B cell (primary cell): ENCODE measurements around the gene PHRF1. TPM values are rescaled to one million over a fixed set of nuclear protein-coding genes. Genes with fewer than 3 reads are reported as not detected.
A peak's percentile ranks its signal among the peaks of the same experiment; 100 is the strongest.

Experiments
- ATAC-seq: fragments of 200-7000 bp; cut with Tn5 transposase; one replicate; pipeline ENCODE4 v1.10.0; 2021; ENCODE audit warnings: low read depth, mild to moderate bottlenecking, moderate number of reproducible peaks, moderate library complexity
- CTCF ChIA-PET: fragments of 350-600 bp; sonication (Branson Sonifier 250); formaldehyde crosslinking; loops from one replicate; lab custom pipeline; 2021; ENCODE audit warnings: antibody characterized with exemption, inconsistent platforms; lab: Charles Lee
- POLR2A ChIA-PET: fragments of 350-600 bp; sonication (Branson Sonifier 250); formaldehyde crosslinking; loops from one replicate; lab custom pipeline; 2021; ENCODE audit warnings: antibody characterized with exemption; lab: Charles Lee
- DNase-seq: peaks from one replicate; pipeline ENCODE4 v3.0.0; 2013
- H2AFZ ChIP-seq: 2 replicates; pipeline ENCODE4 v1.6.1; 2012; ENCODE audit warnings: mild to moderate bottlenecking, low read depth, low read length; ENCODE audit not compliant: insufficient read depth, poor library complexity, severe bottlenecking
- H3K27ac ChIP-seq, 2 donors: 1 replicate in 1 of 2; 2 replicates in 1 of 2; pipeline ENCODE4 v1.5.1; 2012 to 2013; ENCODE audit warnings: low read length in 2 of 2, mild to moderate bottlenecking in 2 of 2, moderate library complexity in 1 of 2
- H3K27me3 ChIP-seq, 4 experiments: fragments of 200-600 bp in 1 of 4; sonication (generic) in 1 of 4; replicated peaks in 1 of 4; 1 replicate in 2 of 4; 2 replicates in 2 of 4; pipeline versions ENCODE4 v1.6.1 to v1.7.0; 2013 to 2016; ENCODE audit warnings: low read length in 3 of 4, mild to moderate bottlenecking in 2 of 4, mixed read lengths in 1 of 4, moderate library complexity in 1 of 4; ENCODE audit not compliant: insufficient read depth in 4 of 4, control insufficient read depth in 3 of 4; ENCODE audit errors: control extremely low read depth in 1 of 4
- H3K36me3 ChIP-seq, 2 experiments: replicated peaks in 1 of 2; 1 replicate in 1 of 2; 2 replicates in 1 of 2; pipeline versions ENCODE4 v1.6.1 to v1.7.1; 2013; ENCODE audit warnings: low read length in 1 of 2; ENCODE audit not compliant: insufficient read depth in 2 of 2, control insufficient read depth in 1 of 2; ENCODE audit errors: control extremely low read depth in 1 of 2, extremely low read depth in 1 of 2
- H3K4me1 ChIP-seq, 2 donors: fragments of 200-600 bp in 1 of 2; sonication (generic) in 1 of 2; 1 replicate in 1 of 2; 2 replicates in 1 of 2; pipeline versions ENCODE4 v1.5.1 to v1.6.1; 2013 to 2017; ENCODE audit warnings: low read length in 2 of 2; ENCODE audit not compliant: control insufficient read depth in 2 of 2, insufficient read depth in 2 of 2
- H3K4me2 ChIP-seq: replicated peaks from 2 replicates; pipeline ENCODE3; 2012; ENCODE audit warnings: mild to moderate bottlenecking, low read depth, low read length; ENCODE audit not compliant: poor library complexity, severe bottlenecking
- H3K4me3 ChIP-seq, 5 experiments: fragments of 200-600 bp in 1 of 5; sonication (generic) in 1 of 5; 1 replicate in 3 of 5; 2 replicates in 2 of 5; pipeline versions ENCODE4 v1.5.1 to v1.7.0; 2011 to 2016; ENCODE audit warnings: low read length in 4 of 5, mild to moderate bottlenecking in 4 of 5, low read depth in 2 of 5, control low read depth in 1 of 5, moderate library complexity in 1 of 5; ENCODE audit not compliant: insufficient read depth in 1 of 5; ENCODE audit errors: control extremely low read depth in 1 of 5, extremely low read depth in 1 of 5
- H3K79me2 ChIP-seq: fragments of 200-600 bp; sonication (generic); one replicate; pipeline ENCODE4 v1.6.0; 2016; ENCODE audit warnings: low read length; ENCODE audit not compliant: control insufficient read depth, insufficient read depth
- H3K9ac ChIP-seq: fragments of 200-600 bp; sonication (generic); 2 replicates; pipeline ENCODE4 v1.6.1; 2017; ENCODE audit warnings: mild to moderate bottlenecking, low read length, moderate library complexity
- H3K9me3 ChIP-seq, 3 donors: one replicate each; pipeline versions ENCODE4 v1.6.1 to v1.7.1; 2013; ENCODE audit warnings: low read length in 2 of 3; ENCODE audit not compliant: control insufficient read depth in 2 of 3, insufficient read depth in 1 of 3; ENCODE audit errors: control extremely low read depth in 1 of 3
- H4K20me1 ChIP-seq: 2 replicates; pipeline ENCODE4 v1.6.0; 2012; ENCODE audit warnings: mild to moderate bottlenecking, low read length; ENCODE audit not compliant: insufficient read depth, control insufficient read depth, poor library complexity, severe bottlenecking
- H3K27ac Mint-ChIP-seq: one replicate; pipeline ENCODE4 v1.8.0; 2021; ENCODE audit warnings: mixed read lengths
- H3K27me3 Mint-ChIP-seq: one replicate; pipeline ENCODE4 v1.8.0; 2021; ENCODE audit warnings: mixed read lengths
- H3K4me1 Mint-ChIP-seq: one replicate; pipeline ENCODE4 v1.8.0; 2021; ENCODE audit warnings: mixed read lengths
- H3K4me3 Mint-ChIP-seq: one replicate; pipeline ENCODE4 v1.8.0; 2021; ENCODE audit warnings: mixed read lengths
- H3K9me3 Mint-ChIP-seq: one replicate; pipeline ENCODE4 v1.8.0; 2022; ENCODE audit warnings: mixed read lengths; ENCODE audit not compliant: insufficient read depth
- EZH2 ChIP-seq: IDR thresholded peaks from 2 replicates; pipeline ENCODE4 v1.6.1; 2012; ENCODE audit warnings: borderline replicate concordance, low read depth, mild to moderate bottlenecking, moderate library complexity, low read length; ENCODE audit not compliant: insufficient read depth, poor library complexity, severe bottlenecking
- WGBS: methylation state at CpG from one replicate; pipeline ENCODE4 v1.1.5; 2013; ENCODE audit warnings: missing lambda C conversion rate; ENCODE audit not compliant: insufficient coverage; 5-methylcytosine and 5-hydroxymethylcytosine counted together
- intact Hi-C: fragments of 100-400 bp; cut with micrococcal nuclease; formaldehyde crosslinking; loops from one replicate; pipeline ENCODE4 v1.10.0; 2022
- polyA plus RNA-seq: library from polyadenylated mRNA; depleted of rRNA; stranded (reverse); fragments of >200 nt; gene quantifications from 2 replicates; pipeline ENCODE4 v1.2.3, GENCODE V29; 2012
- total RNA-seq, 2 donors: library from RNA; stranded (reverse); fragments of 120-200 nt in 1 of 2; gene quantifications; 1 replicate in 1 of 2; 2 replicates in 1 of 2; pipeline versions ENCODE4 v1.2.3 to v1.2.4, GENCODE V29; 2013 to 2022
- TF ChIP-seq, protein P1 (sequence below): fragments of 200-600 bp; IDR thresholded peaks from one replicate; pipeline ENCODE4 v1.8.0; 2022; ENCODE audit warnings: antibody characterized with exemption, mild to moderate bottlenecking

PHRF1 gene
- total and polyA plus RNA-seq, 2 donors (not counting 1 experiment from before 2014, with no cell fraction given), result 22.3 to 57.9 TPM

DNA sequence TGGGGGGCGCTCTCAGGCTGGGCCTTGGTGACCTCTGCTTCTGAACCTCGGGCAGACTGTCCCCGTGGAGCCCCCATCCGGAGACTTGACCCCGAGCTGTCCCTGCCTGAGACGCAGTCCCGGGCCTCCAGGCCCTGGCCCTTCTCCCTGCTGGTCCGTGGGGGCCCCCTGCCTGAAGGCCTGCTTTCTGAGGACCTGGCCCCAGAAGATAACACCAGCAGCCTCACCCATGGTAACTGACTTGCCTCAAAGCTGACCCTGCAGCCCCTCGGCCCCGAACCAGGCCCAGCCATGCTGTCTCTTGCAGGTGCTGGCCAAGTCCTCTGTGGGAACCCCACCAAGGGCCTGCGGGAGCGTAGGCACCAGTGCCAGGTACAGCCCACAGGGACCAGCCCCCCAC, 24.7 kb upstream of the PHRF1 start:
- Histone ChIP-seq H3K27ac (no peak overlapping the region), H3K4me3 (no peak overlapping the region), H3K9ac (no peak overlapping the region), H4K20me1 (peaks cover 11% of the 10 kb centered on the region), H3K36me3 (peaks cover 0 to 7% of the 10 kb centered on the region in 2 experiments), H2AFZ (no peak overlapping the region), H3K4me1 (peaks cover 12 to 22% of the 10 kb centered on the region in 2 donors), H3K27me3 (peaks cover 0 to 10% (median 3%) of the 10 kb centered on the region in 4 experiments), H3K4me2 (no peak overlapping the region), H3K79me2 (no peaks in the 10 kb centered on the region), H3K9me3 (no peaks in the 10 kb centered on the region)
- 95% methylated on average over 12 of the region's 12 CpGs for WGBS
- intact Hi-C loops, result no loop called here
- no peak for DNase-seq
- CTCF ChIA-PET, result interaction anchor here (1.0 kb wide), 1 partner anchor 172 kb away, joined by 6 read pairs; no protein-coding TSS in a partner anchor
- ATAC-seq, result no peak
- no peak for TF ChIP-seq EZH2
- TF ChIP-seq, protein P1, sequence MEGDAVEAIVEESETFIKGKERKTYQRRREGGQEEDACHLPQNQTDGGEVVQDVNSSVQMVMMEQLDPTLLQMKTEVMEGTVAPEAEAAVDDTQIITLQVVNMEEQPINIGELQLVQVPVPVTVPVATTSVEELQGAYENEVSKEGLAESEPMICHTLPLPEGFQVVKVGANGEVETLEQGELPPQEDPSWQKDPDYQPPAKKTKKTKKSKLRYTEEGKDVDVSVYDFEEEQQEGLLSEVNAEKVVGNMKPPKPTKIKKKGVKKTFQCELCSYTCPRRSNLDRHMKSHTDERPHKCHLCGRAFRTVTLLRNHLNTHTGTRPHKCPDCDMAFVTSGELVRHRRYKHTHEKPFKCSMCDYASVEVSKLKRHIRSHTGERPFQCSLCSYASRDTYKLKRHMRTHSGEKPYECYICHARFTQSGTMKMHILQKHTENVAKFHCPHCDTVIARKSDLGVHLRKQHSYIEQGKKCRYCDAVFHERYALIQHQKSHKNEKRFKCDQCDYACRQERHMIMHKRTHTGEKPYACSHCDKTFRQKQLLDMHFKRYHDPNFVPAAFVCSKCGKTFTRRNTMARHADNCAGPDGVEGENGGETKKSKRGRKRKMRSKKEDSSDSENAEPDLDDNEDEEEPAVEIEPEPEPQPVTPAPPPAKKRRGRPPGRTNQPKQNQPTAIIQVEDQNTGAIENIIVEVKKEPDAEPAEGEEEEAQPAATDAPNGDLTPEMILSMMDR, result no peak
- no peaks in the 10 kb centered on the region for H3K27me3 Mint-ChIP-seq
- H3K4me1 Mint-ChIP-seq, result peaks cover 12% of the 10 kb centered on the region
- no peak overlapping the region for H3K27ac Mint-ChIP-seq
- no peak overlapping the region for H3K4me3 Mint-ChIP-seq
- no peaks in the 10 kb centered on the region for H3K9me3 Mint-ChIP-seq
- POLR2A ChIA-PET, result interaction anchor here (0.6 kb wide), 1 partner anchor 13 kb away, joined by 7 read pairs; no protein-coding TSS in a partner anchor

DNA sequence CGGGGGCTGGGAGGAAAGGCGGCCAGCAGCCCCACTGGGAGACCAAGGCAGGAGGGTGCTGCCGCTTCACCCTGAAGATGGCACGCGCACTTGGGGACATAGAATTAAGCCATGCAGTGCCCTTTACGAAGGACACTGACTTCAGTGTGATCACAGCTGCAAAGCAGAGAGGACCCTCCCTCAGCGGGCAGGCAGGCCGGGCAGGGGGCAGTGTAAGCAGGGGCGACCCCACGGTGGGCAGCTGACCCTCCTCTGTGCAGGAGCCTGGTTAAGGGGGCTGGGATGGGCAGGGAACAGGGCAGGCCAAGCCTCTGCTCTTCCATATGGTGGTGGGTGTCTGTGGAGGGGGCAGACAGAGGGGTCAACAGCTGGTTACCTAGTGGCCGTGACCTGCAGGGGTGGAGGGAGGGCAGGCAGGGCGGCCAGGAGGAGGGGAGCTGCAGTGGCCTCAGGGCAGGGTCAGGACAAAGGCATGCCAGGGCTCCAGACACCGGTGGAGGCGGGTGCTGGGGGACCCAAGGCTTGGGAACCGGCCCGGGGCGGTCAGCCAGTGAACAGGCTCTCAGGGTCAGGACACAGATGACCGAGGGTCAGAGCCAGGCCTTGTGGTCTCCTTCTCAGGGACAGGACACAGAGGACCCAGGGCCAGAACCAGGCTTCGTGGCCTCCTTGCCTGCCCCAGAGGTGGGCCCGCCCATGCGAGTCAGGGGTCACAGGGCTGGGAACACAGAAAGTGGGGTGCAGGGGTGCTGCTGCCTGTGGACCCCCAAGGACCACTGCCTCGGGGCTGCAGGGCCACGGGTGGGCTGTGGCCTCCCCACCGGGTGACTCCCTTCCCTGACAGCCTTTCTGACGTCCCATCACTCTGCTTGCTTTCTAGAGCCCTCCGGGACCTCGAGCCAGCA, 22.9 kb upstream of the PHRF1 start:
- Mint-ChIP-seq H3K4me1 (peaks cover 12% of the 10 kb centered on the region), H3K9me3 (no peaks in the 10 kb centered on the region), H3K27me3 (no peaks in the 10 kb centered on the region), H3K27ac (no peak overlapping the region), H3K4me3 (peak overlapping the region; percentile 26)
- no peaks in the 10 kb centered on the region for H3K79me2 ChIP-seq
- peaks cover 0 to 12% (median 3%) of the 10 kb centered on the region in 4 experiments for H3K27me3 ChIP-seq
- H3K27ac ChIP-seq, result no peak overlapping the region
- TF ChIP-seq, protein P1, result no peak
- no peak for TF ChIP-seq EZH2
- H3K9ac ChIP-seq, result no peak overlapping the region
- no peak for ATAC-seq
- ChIA-PET POLR2A (no interaction called here), CTCF (interaction anchor here (2.0 to 5.1 kb wide), 2 partner anchors 11 to 169 kb away, joined by 11 to 52 read pairs; no protein-coding TSS in a partner anchor)
- H3K36me3 ChIP-seq, result peaks cover 0 to 7% of the 10 kb centered on the region in 2 experiments
- peaks cover 11% of the 10 kb centered on the region for H4K20me1 ChIP-seq
- peak overlapping the region; percentile 96 for H3K4me2 ChIP-seq
- H2AFZ ChIP-seq, result no peak overlapping the region
- no peaks in the 10 kb centered on the region for H3K9me3 ChIP-seq
- intact Hi-C loops, result no loop called here
- 90% methylated on average over 27 of the region's 27 CpGs for WGBS
- peaks cover 12 to 23% of the 10 kb centered on the region in 2 donors for H3K4me1 ChIP-seq
- no peak overlapping the region for H3K4me3 ChIP-seq
- DNase-seq, result no peak
